A673 (cell line): ENCODE results near the gene INPP4A. TPM values are rescaled to one million over a fixed set of nuclear protein-coding genes. Genes with fewer than 3 reads are reported as not detected.

Experiments used
- BruUV-seq: library from RNA; stranded (reverse); fragments of 400-500 nt; replicated peaks from 2 replicates; lab custom pipeline; 2021; lab: Mats Ljungman, UMichigan
- CTCF ChIA-PET: fragments of 300-600 bp; sonication (Branson Sonifier 250); formaldehyde crosslinking; loops from one replicate; lab custom pipeline; 2022; ENCODE audit warnings: antibody characterized with exemption; lab: Charles Lee
- POLR2A ChIA-PET: fragments of 300-600 bp; sonication (Branson Sonifier 250); formaldehyde crosslinking; loops from one replicate; lab custom pipeline; 2022; ENCODE audit warnings: antibody characterized with exemption; ENCODE audit not compliant: low non-redundant PET; lab: Charles Lee
- DNase-seq: peaks from one replicate; pipeline ENCODE4 v3.0.0-alpha.2; 2015; ENCODE audit warnings: low spot score
- H3K27ac ChIP-seq: fragments of 200-600 bp; sonication (generic); 2 replicates; pipeline ENCODE4 v1.5.1; 2016; ENCODE audit warnings: mixed run types, low read depth, mild to moderate bottlenecking, mixed read lengths, antibody characterized with exemption, low read length; ENCODE audit not compliant: poor library complexity, severe bottlenecking
- H3K27me3 ChIP-seq: fragments of 200-600 bp; sonication (generic); replicated peaks from 2 replicates; pipeline ENCODE4 v1.6.1; 2017; ENCODE audit warnings: mixed run types, low read depth, mild to moderate bottlenecking, mixed read lengths, antibody characterized with exemption, low read length; ENCODE audit not compliant: insufficient read depth, poor library complexity
- H3K36me3 ChIP-seq: fragments of 200-600 bp; sonication (generic); 2 replicates; pipeline ENCODE4 v1.6.1; 2016; ENCODE audit warnings: mixed run types, mild to moderate bottlenecking, mixed read lengths, antibody characterized with exemption, low read length; ENCODE audit not compliant: insufficient read depth, poor library complexity, severe bottlenecking
- H3K4me1 ChIP-seq: fragments of 200-600 bp; sonication (generic); 2 replicates; pipeline ENCODE4 v1.6.1; 2017; ENCODE audit warnings: mixed run types, mild to moderate bottlenecking, mixed read lengths, antibody characterized with exemption, low read length; ENCODE audit not compliant: insufficient read depth, poor library complexity, severe bottlenecking
- H3K4me3 ChIP-seq: fragments of 200-600 bp; sonication (generic); 2 replicates; pipeline ENCODE4 v1.5.1; 2016; ENCODE audit warnings: low read depth, mixed run types, mild to moderate bottlenecking, mixed read lengths, low read length; ENCODE audit not compliant: poor library complexity, severe bottlenecking
- H3K9me3 ChIP-seq: fragments of 200-600 bp; sonication (generic); 2 replicates; pipeline ENCODE4 v1.6.1; 2016; ENCODE audit warnings: mixed run types, low read depth, mild to moderate bottlenecking, mixed read lengths, antibody characterized with exemption, low read length; ENCODE audit not compliant: poor library complexity, severe bottlenecking
- EZH2 ChIP-seq: fragments of 200-600 bp; sonication (generic); IDR thresholded peaks from 2 replicates; pipeline ENCODE4 v1.6.1; 2017; ENCODE audit warnings: borderline replicate concordance, low read depth, mild to moderate bottlenecking, mixed read lengths, antibody characterized with exemption, low read length; ENCODE audit not compliant: poor library complexity, severe bottlenecking
- intact Hi-C: fragments of 100-400 bp; cut with micrococcal nuclease; formaldehyde crosslinking; loops from one replicate; pipeline ENCODE4 v1.10.0; 2022; ENCODE audit not compliant: unreplicated experiment
- total RNA-seq: library from RNA; stranded (reverse); gene quantifications from 2 replicates; pipeline ENCODE4 v1.2.3, GENCODE V29; 2021
- TF ChIP-seq, protein P1 (sequence below): fragments of 300-800, 200-600 bp; sonication (generic); conservative IDR thresholded peaks from 2 replicates; pipeline ENCODE4 v1.5.1; 2017; ENCODE audit warnings: low read depth, mild to moderate bottlenecking, antibody characterized with exemption, low read length, moderate library complexity, mixed read lengths

The INPP4A gene
- total RNA-seq, 1 experiment from 2014 or later, result 33.5 TPM

DNA sequence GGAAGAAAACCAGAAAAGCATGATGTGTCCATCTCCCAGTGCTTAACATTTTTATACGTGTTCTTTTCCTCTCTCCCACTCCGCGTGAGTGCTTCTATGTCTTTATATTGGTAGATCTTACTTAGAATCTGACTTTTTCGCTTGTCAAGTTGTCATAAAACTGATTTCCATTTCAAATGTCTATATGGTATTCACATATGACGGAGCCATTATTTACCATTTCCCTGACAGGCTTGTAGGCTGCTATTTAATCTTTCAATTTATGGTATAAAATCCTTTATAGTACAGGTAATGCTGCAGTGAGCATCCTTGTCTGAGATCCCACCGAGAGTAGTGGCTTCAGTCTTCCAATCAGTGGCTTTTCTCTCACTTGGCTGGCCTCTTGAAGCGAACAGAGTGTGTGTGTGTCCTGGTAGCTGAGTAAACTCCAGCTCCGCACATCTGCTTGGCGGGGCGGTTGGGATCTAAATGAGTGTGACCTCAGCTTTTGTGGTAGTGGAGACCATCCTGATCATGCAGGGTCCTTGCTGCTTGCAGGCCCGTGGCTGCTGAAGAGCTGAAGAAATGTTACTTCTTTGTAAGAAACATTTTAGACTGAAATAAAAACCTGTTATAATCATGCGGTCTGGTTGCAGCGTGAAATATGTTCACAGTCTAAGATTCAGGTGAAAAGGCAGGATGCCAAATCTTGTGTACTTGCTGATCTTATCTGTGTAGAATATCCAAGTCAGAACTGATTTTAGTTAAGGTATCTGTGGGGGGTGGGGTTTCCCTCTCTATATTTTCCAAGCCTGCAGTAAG is 40.2 kb downstream of the INPP4A start:
- no peaks in the 10 kb centered on the region for H3K27me3 ChIP-seq
- TF ChIP-seq EZH2, result no peak
- TF ChIP-seq, protein P1, sequence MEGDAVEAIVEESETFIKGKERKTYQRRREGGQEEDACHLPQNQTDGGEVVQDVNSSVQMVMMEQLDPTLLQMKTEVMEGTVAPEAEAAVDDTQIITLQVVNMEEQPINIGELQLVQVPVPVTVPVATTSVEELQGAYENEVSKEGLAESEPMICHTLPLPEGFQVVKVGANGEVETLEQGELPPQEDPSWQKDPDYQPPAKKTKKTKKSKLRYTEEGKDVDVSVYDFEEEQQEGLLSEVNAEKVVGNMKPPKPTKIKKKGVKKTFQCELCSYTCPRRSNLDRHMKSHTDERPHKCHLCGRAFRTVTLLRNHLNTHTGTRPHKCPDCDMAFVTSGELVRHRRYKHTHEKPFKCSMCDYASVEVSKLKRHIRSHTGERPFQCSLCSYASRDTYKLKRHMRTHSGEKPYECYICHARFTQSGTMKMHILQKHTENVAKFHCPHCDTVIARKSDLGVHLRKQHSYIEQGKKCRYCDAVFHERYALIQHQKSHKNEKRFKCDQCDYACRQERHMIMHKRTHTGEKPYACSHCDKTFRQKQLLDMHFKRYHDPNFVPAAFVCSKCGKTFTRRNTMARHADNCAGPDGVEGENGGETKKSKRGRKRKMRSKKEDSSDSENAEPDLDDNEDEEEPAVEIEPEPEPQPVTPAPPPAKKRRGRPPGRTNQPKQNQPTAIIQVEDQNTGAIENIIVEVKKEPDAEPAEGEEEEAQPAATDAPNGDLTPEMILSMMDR, result no peak
- DNase-seq, result no peak
- H3K27ac ChIP-seq, result no peak overlapping the region
- H3K36me3 ChIP-seq, result no peaks in the 10 kb centered on the region
- BruUV-seq, result no TSS peak
- POLR2A ChIA-PET, result no interaction called here
- intact Hi-C loops, result no loop called here
- peaks cover 26% of the 10 kb centered on the region for H3K4me1 ChIP-seq
- H3K9me3 ChIP-seq, result no peaks in the 10 kb centered on the region
- CTCF ChIA-PET, result no interaction called here
- no peak overlapping the region for H3K4me3 ChIP-seq

- ChIA-PET POLR2A (no interaction called here), CTCF (no interaction called here)
- intact Hi-C loops, result no loop called here
- no peaks in the 10 kb centered on the region for H3K9me3 ChIP-seq
- H3K4me3 ChIP-seq, result no peak overlapping the region
- peaks cover 20% of the 10 kb centered on the region for H3K4me1 ChIP-seq
- TF ChIP-seq, protein P1, result no peak
- TF ChIP-seq EZH2, result no peak
- no TSS peak for BruUV-seq
- no peak overlapping the region for H3K27ac ChIP-seq
- H3K36me3 ChIP-seq, result no peaks in the 10 kb centered on the region
- no peak for DNase-seq
- H3K27me3 ChIP-seq, result no peaks in the 10 kb centered on the region
Measured at GRCh38 chr2:98485453-98485755, 40.7 kb downstream of the INPP4A start.

DNA sequence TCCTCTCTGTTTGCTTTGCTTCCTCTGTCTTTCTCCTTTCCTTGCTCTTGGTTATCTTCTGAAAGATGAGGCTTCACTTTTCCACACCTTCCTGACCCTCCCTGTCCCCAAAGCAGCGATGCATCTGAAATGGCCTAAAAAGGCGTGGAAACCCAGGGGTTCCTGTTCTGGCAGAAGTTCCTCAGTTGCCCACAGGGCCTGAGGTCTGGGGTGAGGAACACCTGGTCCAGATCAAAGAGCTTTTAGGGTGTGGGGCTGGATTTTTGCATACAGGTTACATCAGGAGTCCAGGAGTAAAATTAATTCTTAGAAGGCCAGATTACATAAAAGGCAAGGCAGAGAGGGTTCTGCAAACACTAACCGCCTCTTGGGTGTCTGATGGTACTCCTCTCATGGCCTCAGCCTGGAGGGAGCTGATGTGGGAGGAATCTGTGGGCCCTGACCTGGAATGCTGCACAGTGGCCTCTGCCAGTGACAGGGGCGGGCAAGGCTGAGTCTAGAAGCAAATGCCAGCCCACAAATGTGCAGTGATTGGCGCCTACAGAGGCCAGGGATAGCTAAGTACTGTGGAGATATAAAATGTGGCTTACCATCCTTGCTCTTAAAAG is 41.8 kb downstream of the INPP4A start:
- ChIA-PET CTCF (interaction anchor here (0.6 kb wide), 1 partner anchor 9 kb away, joined by 4 read pairs; no protein-coding TSS in a partner anchor), POLR2A (no interaction called here)
- H3K4me3 ChIP-seq, result no peak overlapping the region
- no peak overlapping the region for H3K27ac ChIP-seq
- TF ChIP-seq, protein P1, result no peak
- TF ChIP-seq EZH2, result no peak
- H3K27me3 ChIP-seq, result no peaks in the 10 kb centered on the region
- no peak for DNase-seq
- H3K9me3 ChIP-seq, result no peaks in the 10 kb centered on the region
- intact Hi-C loops, result no loop called here
- no TSS peak for BruUV-seq
- H3K36me3 ChIP-seq, result no peaks in the 10 kb centered on the region
- peaks cover 9% of the 10 kb centered on the region for H3K4me1 ChIP-seq
